Stimulated activated CD8-positive, alpha-beta memory T cell treated with anti-CD3 and anti-CD28 coated beads, Interleukin-4, amount 100 ng/mL, for 48 hours (primary cell): ENCODE measurements around the gene HHIPL1.

Experiments
- DNase-seq: peaks from one replicate; pipeline ENCODE4 v3.0.0-alpha.2; 2020

HHIPL1 gene

DNA sequence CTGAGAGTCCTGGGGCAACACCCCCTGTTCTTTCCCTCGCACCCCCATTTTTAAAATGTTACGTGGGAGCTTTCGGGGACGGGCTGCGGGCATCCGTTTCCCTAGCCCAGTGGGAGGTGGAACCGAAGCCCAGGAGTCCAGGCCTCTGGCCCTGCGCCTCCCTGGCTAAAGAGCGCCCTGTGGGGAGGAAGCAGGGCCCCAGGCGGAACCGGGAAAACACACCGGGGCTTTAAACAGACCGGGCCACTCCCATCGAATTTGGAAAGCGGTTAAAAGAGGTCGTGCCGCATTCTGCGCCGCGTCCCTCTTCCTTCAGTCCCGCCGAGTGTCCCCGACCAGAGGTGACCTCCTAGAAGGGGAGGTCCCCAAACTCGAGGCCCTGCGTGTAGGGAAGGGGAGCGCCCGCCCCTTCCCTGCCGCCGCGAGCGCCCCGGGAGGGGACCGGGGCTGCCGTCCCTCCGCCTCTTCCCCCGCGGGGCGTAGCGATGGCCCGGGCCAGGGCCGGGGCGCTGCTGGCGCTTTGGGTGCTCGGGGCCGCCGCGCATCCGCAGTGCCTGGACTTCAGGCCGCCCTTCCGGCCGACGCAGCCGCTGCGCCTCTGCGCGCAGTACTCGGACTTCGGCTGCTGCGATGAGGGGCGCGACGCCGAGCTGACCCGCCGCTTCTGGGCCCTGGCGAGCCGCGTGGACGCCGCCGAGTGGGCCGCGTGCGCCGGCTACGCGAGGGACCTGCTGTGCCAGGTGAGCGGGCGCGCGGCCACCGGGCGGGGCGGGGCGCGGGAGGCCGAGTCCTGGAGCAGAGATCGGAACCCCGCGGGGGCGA, at the start of gene HHIPL1:
Gene HHIPL1, plus strand, starts transcription at position 407 of the 822 bp plus-strand sequence. Its CDS starts 79 bp downstream, at position 486.
- no peak for DNase-seq

DNA sequence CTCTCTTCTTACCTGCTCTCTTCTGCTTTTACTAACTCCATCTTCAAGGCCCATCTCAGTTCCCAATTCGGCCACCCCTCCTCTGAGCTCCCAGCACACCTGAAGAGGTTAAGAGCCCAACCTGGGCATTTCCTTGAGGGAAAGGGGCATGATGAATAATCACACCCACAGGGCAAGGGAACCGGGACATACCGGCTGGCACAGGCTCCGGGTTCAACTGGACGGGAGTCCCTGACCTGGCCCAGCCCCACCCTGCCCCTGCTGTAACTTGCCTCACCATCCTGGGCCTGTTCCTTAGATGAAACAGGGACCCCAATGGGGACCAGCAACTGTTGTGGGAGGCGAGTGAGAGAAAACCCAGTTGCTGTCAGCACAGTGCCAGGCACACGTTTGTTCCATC, 49.4 kb upstream of the HHIPL1 start:
- DNase-seq: no peak

DNA sequence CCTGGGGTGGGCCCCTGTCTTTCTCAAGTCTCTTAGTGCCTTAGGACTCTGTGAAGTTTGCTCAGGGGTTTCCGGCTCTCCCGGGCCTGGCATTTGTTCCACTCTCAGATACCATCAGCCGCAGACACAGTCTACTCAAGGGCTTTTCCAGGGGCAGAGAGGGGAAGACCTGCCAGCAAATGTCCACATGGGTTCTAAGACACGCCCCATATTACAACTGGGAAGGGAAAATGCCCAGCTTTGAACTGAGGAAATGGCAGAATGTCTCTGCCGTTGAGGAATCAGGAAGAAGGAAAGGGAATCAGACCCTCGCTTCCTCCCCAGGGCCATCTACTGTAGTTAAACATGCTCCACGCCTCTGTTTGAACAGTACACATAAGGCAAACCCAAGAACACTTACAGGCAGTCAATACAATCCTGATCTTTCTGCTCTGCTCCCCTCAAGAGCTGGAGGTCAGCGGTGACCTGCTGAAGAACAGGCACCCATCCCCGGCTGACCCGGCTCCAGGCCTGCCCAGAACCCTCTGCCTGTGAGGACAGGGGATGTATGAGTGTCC, 48.8 kb upstream of the HHIPL1 start:
- DNase-seq: no peak

DNA sequence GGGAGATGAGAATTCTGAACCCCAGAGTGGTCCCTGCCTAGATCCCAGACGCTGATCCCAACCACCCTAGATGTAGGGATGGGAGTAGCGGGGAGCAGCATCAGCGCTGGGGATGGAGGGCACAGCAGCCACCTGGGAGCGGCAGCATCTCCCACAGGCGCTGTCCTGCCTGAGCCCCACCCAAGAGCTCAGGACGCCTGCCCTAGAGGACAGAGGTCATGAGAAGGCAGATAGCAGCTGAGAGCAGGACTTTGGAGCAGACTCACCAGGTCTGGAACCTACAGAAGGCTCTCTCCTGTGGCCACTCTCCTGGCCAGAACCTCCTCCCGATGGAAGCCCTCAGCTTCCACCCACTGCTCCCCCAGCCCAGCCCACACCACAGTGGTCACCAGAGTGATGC, 48.2 kb upstream of the HHIPL1 start:
- no peak for DNase-seq

DNA sequence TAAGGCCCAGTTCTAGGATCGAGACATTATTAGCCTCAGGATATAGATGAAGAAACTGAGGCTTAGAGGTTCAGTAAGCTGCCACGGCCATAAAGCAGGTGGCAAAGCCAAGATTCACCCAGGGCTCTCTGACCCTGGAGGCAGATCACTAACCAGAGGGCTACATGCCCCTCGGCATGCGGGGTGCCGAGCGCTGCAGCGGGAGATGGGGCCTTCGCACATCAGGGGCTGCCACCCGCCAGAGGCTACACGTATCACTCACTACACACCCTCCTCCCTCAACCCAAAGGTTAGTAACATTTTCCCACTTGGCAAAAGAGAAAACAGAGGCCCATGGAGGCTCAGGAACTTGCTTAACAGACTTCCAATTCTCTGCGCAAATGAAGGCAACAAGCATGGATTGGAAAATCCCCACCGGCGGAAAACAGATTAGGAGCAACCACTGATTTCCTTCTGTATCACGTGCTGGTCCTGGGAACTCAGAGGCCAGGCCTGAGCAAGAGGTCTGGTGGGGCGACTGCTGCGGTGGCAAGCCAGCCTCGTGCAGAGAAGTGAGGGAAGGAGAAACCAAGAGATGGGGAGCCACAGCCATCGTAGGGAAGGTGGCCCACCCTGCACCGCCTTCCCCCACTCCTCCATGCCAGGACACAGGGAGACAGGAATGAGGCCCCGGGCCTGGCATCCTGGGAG, 46.9 kb upstream of the HHIPL1 start:
- no peak for DNase-seq

DNA sequence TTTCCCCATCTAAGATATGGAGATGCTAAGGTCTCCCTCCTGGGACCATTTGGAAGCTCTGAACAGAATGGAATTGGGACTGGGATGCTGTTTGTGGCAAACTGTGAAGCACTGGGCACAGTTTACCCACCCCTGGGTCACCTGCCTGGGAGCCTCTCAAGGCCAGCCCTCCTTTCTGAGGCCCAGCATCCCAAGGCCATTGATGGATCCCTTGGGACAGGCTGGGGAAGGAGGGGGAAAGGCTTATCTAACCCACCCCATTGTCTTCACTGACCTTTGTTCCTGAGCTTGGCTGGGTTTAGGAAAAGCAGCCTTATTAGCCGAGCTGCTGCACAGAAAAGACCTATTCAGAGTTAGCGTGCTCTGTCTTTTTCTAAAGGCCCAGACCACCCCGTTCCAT, 46.2 kb upstream of the HHIPL1 start:
- no peak for DNase-seq

DNA sequence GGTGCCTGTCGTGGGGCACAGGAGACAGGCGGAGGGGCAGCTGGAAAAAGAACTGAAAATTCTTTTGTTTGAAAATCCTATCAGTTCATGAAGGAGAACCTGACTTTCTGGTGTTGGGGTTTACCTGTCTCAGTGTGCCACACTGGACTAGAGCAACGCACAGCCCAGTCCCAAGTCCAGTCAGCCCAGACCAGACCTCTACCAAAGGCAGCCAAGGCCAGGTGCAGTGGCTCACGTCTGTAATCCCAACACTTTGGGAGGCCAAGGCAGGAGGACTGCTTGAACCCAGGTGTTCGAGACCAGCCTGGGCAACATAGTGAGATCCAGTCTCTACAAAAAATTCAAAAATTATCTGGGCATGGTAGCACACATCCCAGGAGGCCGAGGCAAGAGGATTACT, 45.5 kb upstream of the HHIPL1 start:
- no peak for DNase-seq

DNA sequence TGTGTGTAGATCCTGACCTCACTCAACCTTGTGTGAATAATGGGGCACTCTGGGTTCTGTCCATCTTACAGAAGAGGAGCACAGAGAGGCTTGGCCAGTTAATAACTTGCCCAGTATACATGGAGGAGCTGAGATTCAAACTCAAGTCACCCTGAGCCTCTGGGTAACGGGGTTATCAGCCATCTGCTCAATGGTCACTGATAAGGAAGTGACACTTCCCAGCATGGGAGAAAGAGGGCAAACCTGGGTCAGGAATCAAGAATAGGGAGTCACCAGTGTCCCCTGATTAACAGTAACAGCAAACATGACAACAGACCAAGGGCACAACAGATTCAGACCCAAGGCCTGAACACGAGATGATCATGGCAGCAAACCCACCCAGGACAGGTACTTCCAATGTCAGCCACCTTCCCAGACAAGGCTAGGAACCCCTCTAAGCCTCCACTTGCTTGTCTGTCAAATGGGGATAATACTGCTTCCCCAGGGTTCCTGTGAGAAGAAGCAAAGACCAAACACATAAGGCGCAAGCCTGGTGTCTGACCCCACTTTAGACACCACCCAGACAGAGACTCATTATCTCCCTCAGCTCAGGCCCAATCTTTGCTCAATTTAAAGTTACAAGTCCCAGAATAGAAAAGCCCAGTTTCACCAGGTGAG, 44.6 kb upstream of the HHIPL1 start:
- DNase-seq: no peak

DNA sequence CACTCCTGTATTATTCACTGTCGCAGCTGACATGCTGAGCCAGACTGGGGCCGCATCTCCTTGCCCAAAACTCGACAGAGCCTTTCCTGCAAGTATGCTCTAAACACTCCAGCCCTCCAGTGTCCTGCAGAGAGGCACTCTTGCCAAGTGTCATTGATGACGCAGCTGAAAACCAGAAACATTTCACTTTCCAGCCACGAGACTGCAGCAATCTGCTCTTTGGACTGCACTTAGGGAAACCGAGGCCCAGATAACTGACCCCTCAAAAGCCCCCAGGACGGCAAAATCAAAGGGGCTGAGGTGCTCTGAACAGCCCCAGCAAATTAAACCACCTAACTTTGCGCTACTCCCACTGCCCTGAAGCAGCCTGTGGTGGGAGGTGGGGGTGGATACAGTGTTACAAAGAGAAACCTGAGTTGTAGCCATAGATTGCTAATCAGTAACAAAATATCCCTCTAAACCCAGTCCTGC, 43.5 kb upstream of the HHIPL1 start:
- DNase-seq: no peak

DNA sequence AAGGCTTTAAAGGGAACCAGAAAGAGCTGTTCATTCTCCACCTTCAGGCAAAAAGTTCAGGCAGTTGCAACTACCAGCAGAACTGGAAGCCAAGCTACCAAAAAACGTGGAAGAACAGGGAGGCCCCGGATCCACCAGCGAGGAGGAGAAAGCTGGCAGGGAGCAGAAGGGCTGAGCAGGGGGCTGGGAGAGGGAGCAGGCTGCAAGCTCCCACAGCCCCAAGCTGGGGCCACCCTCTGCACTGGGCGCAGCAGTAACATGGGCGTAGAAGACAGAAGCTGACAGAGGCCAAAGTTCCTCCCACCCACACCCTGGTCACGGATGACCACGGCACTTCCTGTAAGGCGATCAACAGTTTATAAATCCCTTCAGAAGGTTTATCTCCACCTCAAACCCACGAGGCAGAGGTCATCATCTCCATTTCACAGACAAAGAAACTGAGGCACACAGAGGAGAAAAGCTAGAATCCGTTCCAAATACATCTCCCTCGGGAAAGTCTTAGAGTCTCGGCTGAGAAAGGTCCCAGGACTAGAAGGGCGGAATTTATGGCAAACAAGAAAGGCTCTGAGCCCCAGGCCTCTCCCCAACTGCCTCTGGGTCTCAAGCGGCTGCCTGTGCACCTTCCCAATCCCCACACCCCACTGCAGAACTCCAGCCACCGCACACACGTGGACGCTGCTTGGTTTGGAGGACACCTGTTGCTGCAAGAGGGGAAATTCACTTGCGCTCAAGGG, 42.7 kb upstream of the HHIPL1 start:
- DNase-seq: peak; percentile 30

DNA sequence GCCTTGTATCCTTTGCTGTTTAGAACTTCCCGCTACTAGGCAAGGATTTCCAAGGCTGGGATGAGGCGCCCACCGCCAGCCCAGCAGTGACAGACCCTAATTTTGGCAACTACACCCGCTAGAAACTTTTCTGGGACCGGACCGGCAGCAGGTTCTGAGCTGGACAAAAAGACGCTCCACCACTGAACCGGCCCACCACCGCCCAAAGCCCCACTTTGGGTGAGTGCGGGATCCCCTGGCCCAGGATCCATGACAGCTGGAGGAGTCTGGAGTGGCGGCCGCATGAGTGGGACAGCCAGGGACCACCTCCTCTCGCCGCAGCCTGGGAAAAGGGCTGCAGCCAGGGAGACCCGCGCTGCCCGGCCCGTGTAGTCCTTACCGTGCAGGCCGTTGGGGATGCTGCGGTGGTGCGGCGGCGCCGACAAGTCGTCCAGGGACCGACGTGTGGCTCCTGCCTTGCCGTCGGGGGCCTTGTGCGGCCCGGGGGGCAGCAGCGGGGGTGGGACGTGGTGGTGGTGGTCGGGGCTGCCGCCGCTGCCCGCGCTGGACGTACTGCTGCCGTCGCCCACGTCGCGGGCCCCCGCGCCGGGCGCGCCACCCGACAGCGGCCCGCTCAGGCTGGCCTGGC, 42.0 kb upstream of the HHIPL1 start:
- no peak for DNase-seq

DNA sequence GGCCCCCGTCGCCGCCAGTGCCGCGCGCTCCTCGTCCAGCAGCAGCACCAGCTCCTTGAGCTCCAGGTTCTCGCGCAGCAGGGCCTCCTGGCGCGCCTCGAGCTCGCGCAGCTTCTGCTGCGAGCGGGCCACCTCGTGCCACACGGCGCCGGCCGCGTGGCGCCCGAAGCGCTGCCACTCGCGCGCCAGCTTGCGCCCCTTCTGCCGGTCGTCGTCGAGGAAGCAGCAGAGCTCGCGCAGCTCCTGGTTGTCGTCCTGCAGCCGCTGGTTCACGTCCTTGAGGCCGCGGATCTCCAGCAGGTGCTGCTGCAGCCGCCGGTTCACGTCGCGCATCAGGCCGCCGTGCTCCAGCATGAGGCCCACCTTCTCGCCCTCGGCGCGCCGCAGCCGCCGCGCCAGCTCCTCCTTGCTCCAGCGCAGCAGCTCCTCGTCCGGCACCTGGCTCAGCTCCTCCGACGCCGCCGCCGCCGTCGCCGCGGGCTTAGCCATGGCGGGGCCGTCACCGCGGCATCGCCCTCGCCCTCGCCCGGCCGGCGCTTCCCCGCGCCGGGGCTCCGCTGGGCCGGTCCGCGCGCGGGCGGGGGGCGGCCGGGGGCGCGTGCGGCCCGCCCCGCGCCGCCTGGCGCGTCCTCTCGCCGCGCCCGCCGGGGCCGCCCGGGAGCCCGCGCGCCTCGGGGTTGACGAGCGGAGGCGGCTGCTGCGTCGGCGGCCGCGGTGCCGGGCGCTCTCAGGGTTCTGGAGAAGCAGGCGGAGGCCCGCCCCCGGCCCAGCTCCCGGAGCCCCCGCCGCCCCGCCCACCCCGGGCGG, 41.3 kb upstream of the HHIPL1 start, which contains the start of gene CCDC85C:
Gene CCDC85C, minus strand, starts transcription at position 737 of the 807 bp plus-strand sequence. Its CDS starts 248 bp downstream, at position 489.
- DNase-seq: peak; percentile 51

DNA sequence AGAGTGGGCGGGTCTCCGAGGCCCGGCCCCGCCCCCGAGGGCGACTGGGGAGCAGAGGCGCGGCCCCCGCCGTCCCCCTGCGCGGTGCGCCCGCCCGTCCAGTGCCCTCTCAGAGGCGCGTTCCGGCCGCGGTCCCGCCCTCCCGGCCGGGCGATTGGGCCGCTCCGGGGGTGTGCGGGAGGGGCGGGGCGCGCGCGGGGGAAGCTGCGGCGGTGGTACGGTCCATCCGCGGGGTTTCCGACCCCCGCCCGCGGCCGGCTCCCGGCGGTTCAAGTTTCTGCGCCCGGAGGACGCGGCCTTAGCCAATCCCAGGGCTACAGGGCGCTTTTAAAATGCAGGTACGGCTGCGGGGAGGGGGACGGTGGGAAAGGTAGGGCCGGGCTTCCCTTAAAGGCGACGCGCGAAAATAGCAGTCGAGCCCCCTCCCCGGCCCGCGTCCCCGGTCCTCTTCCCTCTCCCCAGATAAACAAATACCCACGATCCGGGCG, 40.6 kb upstream of the HHIPL1 start:
- peak; percentile 91 for DNase-seq

DNA sequence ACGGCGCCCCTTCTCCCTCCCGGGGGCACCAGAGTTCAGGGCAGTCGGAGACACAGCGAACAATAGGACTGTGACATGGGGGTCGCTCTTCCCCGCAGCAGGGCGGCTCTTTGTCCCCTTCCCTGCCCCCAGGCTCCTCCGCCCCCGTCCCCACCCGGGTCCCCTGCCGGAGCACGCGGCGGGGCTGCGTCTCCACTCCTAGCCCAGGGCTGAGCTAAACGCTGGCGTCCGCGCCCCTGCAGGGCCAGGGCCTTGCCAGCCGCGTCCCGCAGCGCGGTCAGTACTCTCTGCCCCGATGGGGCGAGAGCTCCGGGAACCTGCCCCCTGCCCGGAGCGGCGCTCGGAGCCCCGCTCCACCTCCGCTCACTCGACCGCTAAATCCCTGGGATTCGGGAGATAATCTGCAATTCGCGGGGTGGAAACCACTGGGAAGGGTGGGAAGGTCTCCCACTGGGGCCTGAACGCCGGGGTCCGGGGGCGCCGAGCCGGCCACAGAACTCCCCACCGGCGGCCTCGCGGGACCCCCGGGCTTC, 40.1 kb upstream of the HHIPL1 start:
- no peak for DNase-seq

DNA sequence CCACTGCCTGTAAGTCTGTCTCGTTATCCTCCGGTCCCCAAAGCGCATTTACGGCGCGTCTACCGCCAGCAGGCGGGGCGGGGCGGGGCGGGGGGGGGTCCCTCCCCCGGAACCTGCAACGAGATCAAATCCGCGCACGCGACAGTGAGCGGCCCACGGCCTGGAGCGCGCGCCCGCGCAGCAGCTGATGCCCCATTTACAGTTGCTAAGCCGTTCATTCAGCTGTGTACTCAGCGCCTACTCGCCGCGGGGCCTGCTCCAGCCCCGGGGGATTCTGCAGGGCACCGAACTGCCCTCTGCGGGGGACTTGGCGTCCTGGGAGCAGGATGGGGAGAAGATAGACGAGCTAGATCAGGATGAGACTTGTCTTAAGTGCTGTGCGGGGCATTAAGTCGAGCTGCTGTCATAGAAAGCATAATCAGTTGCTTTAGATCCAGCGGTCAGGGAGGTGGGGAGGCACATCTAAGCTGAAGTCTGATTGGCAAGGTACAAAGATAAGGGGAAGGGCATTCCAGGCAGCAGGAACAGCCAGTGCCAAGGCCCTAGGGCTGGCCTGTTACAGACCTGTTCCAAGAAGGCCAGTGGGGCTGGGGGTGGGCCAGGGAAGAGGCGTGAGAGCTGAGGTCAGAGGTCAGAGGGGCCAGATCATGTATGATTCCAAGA, 39.5 kb upstream of the HHIPL1 start:
- DNase-seq: peak; percentile 78

DNA sequence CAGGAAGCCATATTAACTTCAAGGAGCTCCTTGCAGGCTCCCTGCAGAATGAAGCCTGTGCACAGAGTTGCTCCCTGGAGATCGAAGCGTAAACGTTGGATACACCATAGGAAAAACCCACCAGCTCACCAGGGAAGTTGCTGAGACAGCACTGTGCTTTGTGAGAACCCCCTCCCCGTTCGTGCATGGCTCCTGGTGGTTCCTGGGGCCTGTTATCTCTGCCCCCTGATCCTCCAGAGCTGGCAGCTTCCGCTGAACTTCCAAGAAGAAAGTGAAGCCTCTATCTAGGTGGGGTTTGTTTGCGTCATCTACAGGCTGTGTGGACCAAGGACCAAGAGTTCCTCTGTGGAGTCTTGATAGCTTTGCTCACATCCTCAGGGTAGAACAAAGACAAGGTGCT, 38.6 kb upstream of the HHIPL1 start:
- no peak for DNase-seq

DNA sequence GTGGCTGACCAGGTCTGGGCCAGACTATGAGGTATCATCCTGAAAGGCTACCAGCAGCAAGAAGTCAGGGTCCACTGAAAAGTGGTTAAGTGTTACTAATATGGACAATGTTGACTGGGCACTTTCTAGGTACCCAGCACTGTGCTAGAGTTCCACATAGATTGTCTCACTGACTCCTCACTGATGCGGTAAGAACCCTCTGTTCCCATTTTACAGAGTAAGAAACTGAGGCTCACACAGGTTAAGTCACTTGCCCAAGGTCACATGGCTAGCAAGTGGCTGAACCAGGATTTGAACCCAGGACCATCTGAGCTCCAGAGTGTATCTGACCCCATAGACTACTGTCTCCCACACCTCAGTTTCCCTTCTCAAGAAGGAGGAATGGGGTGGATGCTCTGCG, 36.3 kb upstream of the HHIPL1 start:
- no peak for DNase-seq

DNA sequence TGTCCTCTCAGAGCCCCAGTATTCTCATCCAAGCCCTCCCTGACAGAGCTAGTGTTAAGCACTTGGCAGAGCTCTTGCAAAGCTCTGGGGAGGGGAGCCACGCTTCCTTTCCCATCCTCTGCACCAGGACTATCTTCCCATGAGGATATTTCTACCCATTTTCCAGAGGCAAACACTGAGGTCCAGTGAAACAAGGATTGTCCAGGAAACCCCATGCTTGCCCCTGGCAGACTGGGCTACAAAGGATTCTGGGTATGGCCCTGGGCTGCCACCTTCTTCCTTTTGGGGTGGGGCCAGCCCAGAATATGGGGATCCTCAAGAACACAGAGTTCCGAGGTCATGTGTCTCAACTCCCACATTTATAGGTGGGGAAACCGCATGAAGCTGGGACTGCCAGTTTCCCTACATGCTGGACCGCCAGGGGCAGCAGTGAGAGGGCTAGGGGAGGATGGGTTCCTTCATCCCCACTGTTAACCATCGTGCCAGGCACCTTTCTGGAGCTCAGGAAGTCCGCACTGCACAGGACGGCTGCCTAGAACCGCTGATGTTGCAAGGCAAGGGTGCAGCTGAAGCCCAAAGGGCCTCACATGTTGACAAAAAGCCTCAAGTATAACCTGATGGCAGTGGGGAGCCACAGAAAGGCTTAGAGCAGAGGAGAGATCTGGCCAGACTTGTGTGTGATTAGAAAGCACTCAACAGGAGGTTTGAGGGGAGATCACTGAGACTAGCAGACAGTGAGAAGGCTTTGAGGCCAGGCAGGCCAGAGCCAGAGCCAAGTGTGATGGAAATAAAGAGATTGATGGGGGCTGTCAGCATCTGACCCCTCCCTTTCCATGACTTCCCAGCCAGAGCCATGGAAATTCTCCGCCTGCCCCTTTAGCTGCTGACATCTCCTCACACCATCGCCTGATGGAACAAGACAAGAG, 35.4 kb upstream of the HHIPL1 start:
- DNase-seq: peak; percentile 40

DNA sequence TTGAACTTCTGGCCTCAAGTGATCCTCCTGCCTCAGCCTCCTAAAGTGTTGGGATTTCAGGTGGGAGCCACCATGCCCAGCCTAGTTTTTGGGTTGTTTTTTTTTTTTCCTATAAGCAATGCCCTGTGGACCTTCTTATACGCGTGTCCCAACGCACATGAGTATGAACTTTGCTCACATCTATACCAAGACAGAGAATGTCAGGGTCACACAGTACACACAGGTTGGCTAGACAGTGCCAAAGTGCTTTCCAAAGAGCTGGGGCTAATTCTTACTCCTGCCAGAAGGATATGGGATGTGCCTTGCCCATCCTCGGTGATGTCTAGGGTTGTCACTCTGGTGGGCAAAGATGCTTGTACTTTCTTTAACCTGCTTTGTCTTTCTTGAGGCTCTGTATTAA, 33.3 kb upstream of the HHIPL1 start:
- no peak for DNase-seq
